Liver (tissue), 9 donors: ENCODE measurements around the gene DMAC2. TPM values are rescaled to one million over a fixed set of nuclear protein-coding genes. Genes with fewer than 3 reads are reported as not detected.

Experiments used
- DNase-seq: peaks from one replicate; pipeline ENCODE4 v3.0.0-alpha.2; 2017; ENCODE audit warnings: low spot score
- H3K27ac ChIP-seq, 2 donors: one replicate each; pipeline ENCODE4 v1.7.0; 2013; ENCODE audit warnings: inconsistent platforms in 2 of 2, low read length in 2 of 2, control low read depth in 1 of 2, low read depth in 1 of 2, mild to moderate bottlenecking in 1 of 2
- H3K27me3 ChIP-seq, 4 donors: one replicate each; pipeline versions ENCODE4 v1.6.1 to v1.7.0; 2013; ENCODE audit warnings: low read length in 3 of 4, inconsistent platforms in 1 of 4, mild to moderate bottlenecking in 1 of 4, moderate library complexity in 1 of 4; ENCODE audit not compliant: control insufficient read depth in 4 of 4, insufficient read depth in 4 of 4
- H3K36me3 ChIP-seq, 4 donors: one replicate each; pipeline versions ENCODE4 v1.6.1 to v1.7.0; 2013; ENCODE audit warnings: low read length in 3 of 4, mild to moderate bottlenecking in 3 of 4, low read depth in 1 of 4, moderate library complexity in 1 of 4; ENCODE audit not compliant: control insufficient read depth in 4 of 4, insufficient read depth in 3 of 4
- H3K4me1 ChIP-seq, 4 donors: one replicate each; pipeline versions ENCODE4 v1.6.1 to v1.7.0; 2013; ENCODE audit warnings: low read length in 3 of 4, mild to moderate bottlenecking in 3 of 4, moderate library complexity in 1 of 4; ENCODE audit not compliant: control insufficient read depth in 4 of 4, insufficient read depth in 4 of 4
- H3K4me3 ChIP-seq, 3 donors: one replicate each; pipeline versions ENCODE4 v1.6.1 to v1.7.0; 2013; ENCODE audit warnings: low read length in 3 of 3, control low read depth in 1 of 3, low read depth in 1 of 3, mild to moderate bottlenecking in 1 of 3
- H3K9ac ChIP-seq, 2 donors: one replicate each; pipeline ENCODE4 v1.7.0; 2013; ENCODE audit warnings: low read length in 2 of 2, mild to moderate bottlenecking in 2 of 2, moderate library complexity in 2 of 2, control low read depth in 1 of 2, low read depth in 1 of 2
- H3K9me3 ChIP-seq, 4 donors: one replicate each; pipeline versions ENCODE4 v1.6.1 to v1.7.0; 2013; ENCODE audit warnings: low read length in 3 of 4; ENCODE audit not compliant: control insufficient read depth in 4 of 4
- FOXA1 ChIP-seq: IDR thresholded peaks from 2 replicates; pipeline ENCODE4 v1.6.1; 2016; ENCODE audit warnings: antibody characterized with exemption
- FOXA2 ChIP-seq: IDR thresholded peaks from 2 replicates; pipeline ENCODE4 v1.6.1; 2016; ENCODE audit warnings: antibody characterized with exemption
- GABPA ChIP-seq, 2 donors: IDR thresholded peaks in 1 of 2; conservative IDR thresholded peaks in 1 of 2; 2 replicates each; pipeline ENCODE4 v1.6.1; 2016; ENCODE audit warnings: antibody characterized with exemption in 2 of 2, mild to moderate bottlenecking in 1 of 2, moderate library complexity in 1 of 2
- HNF4A ChIP-seq, 2 donors: conservative IDR thresholded peaks; 2 replicates each; pipeline ENCODE4 v1.6.1; 2016; ENCODE audit warnings: antibody characterized with exemption in 2 of 2, mild to moderate bottlenecking in 2 of 2
- HNF4G ChIP-seq: IDR thresholded peaks from 2 replicates; pipeline ENCODE4 v1.6.1; 2016; ENCODE audit warnings: antibody characterized with exemption
- JUND ChIP-seq, 2 donors: IDR thresholded peaks; 2 replicates each; pipeline ENCODE4 v1.6.1; 2016; ENCODE audit warnings: antibody characterized with exemption in 2 of 2
- MAX ChIP-seq: IDR thresholded peaks from 2 replicates; pipeline ENCODE4 v1.6.1; 2016; ENCODE audit warnings: antibody characterized with exemption
- NR2F2 ChIP-seq: IDR thresholded peaks from 2 replicates; pipeline ENCODE4 v1.6.1; 2016; ENCODE audit warnings: antibody characterized with exemption
- RAD21 ChIP-seq, 2 donors: IDR thresholded peaks; 2 replicates each; pipeline ENCODE4 v1.6.1; 2016; ENCODE audit warnings: antibody characterized with exemption in 2 of 2, mild to moderate bottlenecking in 2 of 2
- RXRA ChIP-seq, 2 donors: IDR thresholded peaks; 2 replicates each; pipeline ENCODE4 v1.6.1; 2017 to 2018; ENCODE audit warnings: antibody characterized with exemption in 2 of 2, mild to moderate bottlenecking in 1 of 2
- SP1 ChIP-seq: IDR thresholded peaks from 2 replicates; pipeline ENCODE4 v1.6.1; 2018; ENCODE audit warnings: antibody characterized with exemption, mild to moderate bottlenecking
- YY1 ChIP-seq: IDR thresholded peaks from 2 replicates; pipeline ENCODE4 v1.6.1; 2016; ENCODE audit warnings: antibody characterized with exemption, mild to moderate bottlenecking
- ZBTB33 ChIP-seq: IDR thresholded peaks from 2 replicates; pipeline ENCODE4 v1.6.1; 2016; ENCODE audit warnings: antibody characterized with exemption
- WGBS: extraction: QIAGEN DNeasy Blood & Tissue Kit; methylation state at CpG from one replicate; pipeline ENCODE4 v1.1.7; 2013; 5-methylcytosine and 5-hydroxymethylcytosine counted together
- polyA plus RNA-seq, 2 donors: library from polyadenylated mRNA; stranded (reverse) in 1 of 2; unstranded in 1 of 2; fragments of 200-250 nt in 1 of 2; fragments of >200 nt in 1 of 2; fragmentation: Nextera tagmentation in 1 of 2; extraction: Ambion mirVana in 1 of 2; gene quantifications; one replicate each; pipeline versions ENCODE4 v1.2.1 to v1.2.3, GENCODE V29; 2013 to 2015
- total RNA-seq, 2 donors: library from RNA; depleted of rRNA; stranded (reverse); fragments of >200 nt; gene quantifications; one replicate each; pipeline ENCODE4 v1.2.3, GENCODE V29; 2014
- TF ChIP-seq, protein P1 (sequence below): IDR thresholded peaks from 2 replicates; pipeline ENCODE4 v1.6.1; 2016; ENCODE audit warnings: antibody characterized with exemption, mild to moderate bottlenecking
- TF ChIP-seq, protein P2 (sequence below): fragments of 150-350 bp; IDR thresholded peaks from 2 replicates; pipeline ENCODE4 v1.5.1; 2017; ENCODE audit warnings: improper control_type of control experiment, low read depth, low read length; ENCODE audit not compliant: missing input control
- TF ChIP-seq, protein P3 (sequence below): IDR thresholded peaks from 2 replicates; pipeline ENCODE4 v1.6.1; 2016; ENCODE audit warnings: antibody characterized with exemption
- donor health status: healthy.
- donor health status: healthy.
- donor health status: healthy.
- donor health status: healthy.
- donor health status: healthy.

Gene DMAC2
- total and polyA plus RNA-seq, 4 donors, result 17.1 to 28.8 (median 24.2) TPM

GRCh38 chr19:41452584-41453275 lies 13.0 kb upstream of the DMAC2 start:
- DNase-seq, result no peak
- no peak overlapping the region for H3K27ac ChIP-seq
- H3K9ac ChIP-seq, result no peak overlapping the region
- H3K9me3 ChIP-seq, result no peaks in the 10 kb centered on the region
- no peaks in the 10 kb centered on the region for H3K36me3 ChIP-seq
- no peaks in the 10 kb centered on the region for H3K27me3 ChIP-seq
- no peaks in the 10 kb centered on the region for H3K4me1 ChIP-seq
- no peak overlapping the region for H3K4me3 ChIP-seq
- 57% methylated on average over 6 of the region's 6 CpGs for WGBS
- TF ChIP-seq SP1 (no peak), YY1 (no peak), FOXA1 (no peak), HNF4G (no peak), NR2F2 (no peak), GABPA (IDR thresholded peaks at IDR 0.05 in 1 of 2, conservative IDR thresholded peaks at IDR 0.05 in 1 of 2) (no peak), MAX (no peak), HNF4A (conservative IDR thresholded peaks at IDR 0.05) (no peak), ZBTB33 (no peak), JUND (IDR thresholded peaks at IDR 0.05) (no peak), RXRA (IDR thresholded peaks at IDR 0.05) (no peak), FOXA2 (no peak)
- TF ChIP-seq, protein P1, sequence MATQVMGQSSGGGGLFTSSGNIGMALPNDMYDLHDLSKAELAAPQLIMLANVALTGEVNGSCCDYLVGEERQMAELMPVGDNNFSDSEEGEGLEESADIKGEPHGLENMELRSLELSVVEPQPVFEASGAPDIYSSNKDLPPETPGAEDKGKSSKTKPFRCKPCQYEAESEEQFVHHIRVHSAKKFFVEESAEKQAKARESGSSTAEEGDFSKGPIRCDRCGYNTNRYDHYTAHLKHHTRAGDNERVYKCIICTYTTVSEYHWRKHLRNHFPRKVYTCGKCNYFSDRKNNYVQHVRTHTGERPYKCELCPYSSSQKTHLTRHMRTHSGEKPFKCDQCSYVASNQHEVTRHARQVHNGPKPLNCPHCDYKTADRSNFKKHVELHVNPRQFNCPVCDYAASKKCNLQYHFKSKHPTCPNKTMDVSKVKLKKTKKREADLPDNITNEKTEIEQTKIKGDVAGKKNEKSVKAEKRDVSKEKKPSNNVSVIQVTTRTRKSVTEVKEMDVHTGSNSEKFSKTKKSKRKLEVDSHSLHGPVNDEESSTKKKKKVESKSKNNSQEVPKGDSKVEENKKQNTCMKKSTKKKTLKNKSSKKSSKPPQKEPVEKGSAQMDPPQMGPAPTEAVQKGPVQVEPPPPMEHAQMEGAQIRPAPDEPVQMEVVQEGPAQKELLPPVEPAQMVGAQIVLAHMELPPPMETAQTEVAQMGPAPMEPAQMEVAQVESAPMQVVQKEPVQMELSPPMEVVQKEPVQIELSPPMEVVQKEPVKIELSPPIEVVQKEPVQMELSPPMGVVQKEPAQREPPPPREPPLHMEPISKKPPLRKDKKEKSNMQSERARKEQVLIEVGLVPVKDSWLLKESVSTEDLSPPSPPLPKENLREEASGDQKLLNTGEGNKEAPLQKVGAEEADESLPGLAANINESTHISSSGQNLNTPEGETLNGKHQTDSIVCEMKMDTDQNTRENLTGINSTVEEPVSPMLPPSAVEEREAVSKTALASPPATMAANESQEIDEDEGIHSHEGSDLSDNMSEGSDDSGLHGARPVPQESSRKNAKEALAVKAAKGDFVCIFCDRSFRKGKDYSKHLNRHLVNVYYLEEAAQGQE, result no peak
- TF ChIP-seq, protein P2, sequence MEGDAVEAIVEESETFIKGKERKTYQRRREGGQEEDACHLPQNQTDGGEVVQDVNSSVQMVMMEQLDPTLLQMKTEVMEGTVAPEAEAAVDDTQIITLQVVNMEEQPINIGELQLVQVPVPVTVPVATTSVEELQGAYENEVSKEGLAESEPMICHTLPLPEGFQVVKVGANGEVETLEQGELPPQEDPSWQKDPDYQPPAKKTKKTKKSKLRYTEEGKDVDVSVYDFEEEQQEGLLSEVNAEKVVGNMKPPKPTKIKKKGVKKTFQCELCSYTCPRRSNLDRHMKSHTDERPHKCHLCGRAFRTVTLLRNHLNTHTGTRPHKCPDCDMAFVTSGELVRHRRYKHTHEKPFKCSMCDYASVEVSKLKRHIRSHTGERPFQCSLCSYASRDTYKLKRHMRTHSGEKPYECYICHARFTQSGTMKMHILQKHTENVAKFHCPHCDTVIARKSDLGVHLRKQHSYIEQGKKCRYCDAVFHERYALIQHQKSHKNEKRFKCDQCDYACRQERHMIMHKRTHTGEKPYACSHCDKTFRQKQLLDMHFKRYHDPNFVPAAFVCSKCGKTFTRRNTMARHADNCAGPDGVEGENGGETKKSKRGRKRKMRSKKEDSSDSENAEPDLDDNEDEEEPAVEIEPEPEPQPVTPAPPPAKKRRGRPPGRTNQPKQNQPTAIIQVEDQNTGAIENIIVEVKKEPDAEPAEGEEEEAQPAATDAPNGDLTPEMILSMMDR, result no peak
- TF ChIP-seq, protein P3, sequence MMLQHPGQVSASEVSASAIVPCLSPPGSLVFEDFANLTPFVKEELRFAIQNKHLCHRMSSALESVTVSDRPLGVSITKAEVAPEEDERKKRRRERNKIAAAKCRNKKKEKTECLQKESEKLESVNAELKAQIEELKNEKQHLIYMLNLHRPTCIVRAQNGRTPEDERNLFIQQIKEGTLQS, result no peak

GRCh38 chr19:41449865-41450178 lies 10.1 kb upstream of the DMAC2 start:
- DNase-seq, result no peak
- Histone ChIP-seq H3K4me1 (no peaks in the 10 kb centered on the region), H3K9ac (no peak overlapping the region), H3K27ac (no peak overlapping the region), H3K36me3 (no peaks in the 10 kb centered on the region), H3K27me3 (peaks cover 0 to 3% (median 0%) of the 10 kb centered on the region in 4 donors), H3K4me3 (no peak overlapping the region), H3K9me3 (no peaks in the 10 kb centered on the region)
- no peak for TF ChIP-seq SP1
- no peak for TF ChIP-seq FOXA1
- TF ChIP-seq, protein P2, result no peak
- no peak for TF ChIP-seq FOXA2
- no peak for TF ChIP-seq HNF4G
- no peak for TF ChIP-seq RAD21 (IDR thresholded peaks at IDR 0.05)
- 68% methylated on average over 3 of the region's 3 CpGs for WGBS
